ENCODE data around the gene KRABD2.

KRABD2 gene

DNA sequence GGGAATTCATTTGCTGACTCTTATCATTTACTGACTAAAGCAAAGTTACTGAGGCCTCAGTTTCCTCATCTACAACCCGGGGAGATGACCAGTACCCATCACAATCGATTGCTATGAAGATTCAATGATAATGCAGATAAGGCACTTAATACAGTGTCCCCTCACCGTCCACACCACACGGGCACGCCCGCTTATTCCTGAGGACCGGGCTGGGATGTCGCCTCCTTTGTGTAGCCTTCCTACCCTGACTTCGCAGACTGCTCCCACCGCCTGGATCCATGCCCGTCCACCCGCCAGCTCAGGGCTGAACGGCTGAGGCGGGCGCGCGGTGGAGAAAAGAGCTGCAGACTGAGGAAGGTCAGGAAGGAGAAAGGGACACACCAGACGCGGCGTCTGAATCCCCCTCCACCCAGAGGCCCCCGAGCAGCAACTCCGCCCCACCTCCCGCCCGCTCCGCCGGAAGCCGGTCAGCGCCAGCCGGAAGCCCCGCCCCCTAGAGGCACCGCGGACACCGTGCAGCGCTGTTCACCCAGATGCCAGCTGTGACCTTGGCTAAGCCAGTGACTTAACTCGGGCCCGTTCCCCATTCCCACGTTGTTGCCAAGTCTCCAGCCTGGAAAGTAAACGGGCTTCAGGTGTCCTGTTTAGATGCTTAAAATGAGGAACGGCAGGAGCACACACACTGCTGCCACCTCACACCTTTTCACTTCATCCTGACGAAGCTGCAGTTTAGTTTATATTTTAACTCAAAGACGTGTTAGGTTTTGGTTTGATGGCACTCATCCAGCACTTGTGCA, at the start of gene KRABD2:
Gene KRABD2, minus strand, starts transcription at position 434 of the 797 bp plus-strand sequence.
- ChIA-PET POLR2A (interaction anchor here (0.6 to 1.7 kb wide), 6 partner anchors 50 to 254 kb away, joined by 3 to 6 read pairs (median 3); partner anchors contain the start of genes MYH10 and SLC25A35), CTCF (interaction anchor here (0.6 to 2.1 kb wide), 23 partner anchors 9 to 395 kb away, joined by 3 to 9 read pairs (median 4); partner anchors contain the start of genes MYH10, NDEL1, RANGRF and SLC25A35)
- Mint-ChIP-seq H3K27ac (peak within 1 kb of the TSS; percentile 87), H3K36me3 (ENCODE audit: low read depth) (peaks cover 58% of the 10 kb centered on the region), H3K27me3 (no peaks in the 10 kb centered on the region), H3K4me1 (peaks cover 55% of the 10 kb centered on the region), H3K4me3 (peak within 1 kb of the TSS; percentile 81), H3K9me3 (ENCODE audit: low read depth) (no peaks in the 10 kb centered on the region)
- peak; percentile 95 for DNase-seq
- intact Hi-C loops (cut with DNase I, micrococcal nuclease) = loop anchor here (1.0 to 10.0 kb wide), 6 partner anchors 82 to 444 kb away; partner anchors contain the start of genes CNTROB (in 1 of the 2), MYH10 (in 1 of the 2), PFAS (in 1 of the 2) and RANGRF (in 1 of the 2)
- peak; percentile 99 for ATAC-seq

DNA sequence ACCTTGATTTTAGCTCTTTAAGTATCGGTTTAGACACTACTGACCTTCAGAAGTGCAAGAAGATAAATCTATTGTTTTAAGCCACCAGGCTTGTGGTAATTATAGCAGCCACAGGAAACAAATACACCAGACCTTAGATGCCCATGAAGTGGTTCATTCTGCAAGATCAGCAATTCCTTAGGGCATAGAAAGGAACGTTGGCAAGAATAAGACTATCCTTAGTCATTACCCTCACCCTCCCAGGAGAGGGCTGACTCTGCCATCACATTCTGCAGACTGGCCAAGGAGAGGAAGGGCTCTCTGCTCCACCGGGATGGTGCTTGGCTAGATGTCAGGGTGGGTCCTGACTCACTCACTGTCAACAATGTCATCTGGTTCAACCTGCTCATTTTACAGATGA, 45.1 kb upstream of the KRABD2 start:
- H3K9me3 Mint-ChIP-seq (ENCODE audit: low read depth) = no peaks in the 10 kb centered on the region
- no peak for ATAC-seq
- no peak for DNase-seq
- ChIA-PET CTCF (interaction anchor here (0.9 to 2.4 kb wide), 2 partner anchors 11 to 17 kb away, joined by 5 to 21 read pairs; no protein-coding TSS in a partner anchor), POLR2A (no interaction called here)
- peaks cover 22% of the 10 kb centered on the region for H3K27me3 Mint-ChIP-seq
- H3K36me3 Mint-ChIP-seq (ENCODE audit: low read depth) = no peaks in the 10 kb centered on the region
- no peak overlapping the region for H3K27ac Mint-ChIP-seq
- no peak overlapping the region for H3K4me3 Mint-ChIP-seq
- peaks cover 2% of the 10 kb centered on the region for H3K4me1 Mint-ChIP-seq
- intact Hi-C loops (cut with DNase I, micrococcal nuclease) = no loop called here

DNA sequence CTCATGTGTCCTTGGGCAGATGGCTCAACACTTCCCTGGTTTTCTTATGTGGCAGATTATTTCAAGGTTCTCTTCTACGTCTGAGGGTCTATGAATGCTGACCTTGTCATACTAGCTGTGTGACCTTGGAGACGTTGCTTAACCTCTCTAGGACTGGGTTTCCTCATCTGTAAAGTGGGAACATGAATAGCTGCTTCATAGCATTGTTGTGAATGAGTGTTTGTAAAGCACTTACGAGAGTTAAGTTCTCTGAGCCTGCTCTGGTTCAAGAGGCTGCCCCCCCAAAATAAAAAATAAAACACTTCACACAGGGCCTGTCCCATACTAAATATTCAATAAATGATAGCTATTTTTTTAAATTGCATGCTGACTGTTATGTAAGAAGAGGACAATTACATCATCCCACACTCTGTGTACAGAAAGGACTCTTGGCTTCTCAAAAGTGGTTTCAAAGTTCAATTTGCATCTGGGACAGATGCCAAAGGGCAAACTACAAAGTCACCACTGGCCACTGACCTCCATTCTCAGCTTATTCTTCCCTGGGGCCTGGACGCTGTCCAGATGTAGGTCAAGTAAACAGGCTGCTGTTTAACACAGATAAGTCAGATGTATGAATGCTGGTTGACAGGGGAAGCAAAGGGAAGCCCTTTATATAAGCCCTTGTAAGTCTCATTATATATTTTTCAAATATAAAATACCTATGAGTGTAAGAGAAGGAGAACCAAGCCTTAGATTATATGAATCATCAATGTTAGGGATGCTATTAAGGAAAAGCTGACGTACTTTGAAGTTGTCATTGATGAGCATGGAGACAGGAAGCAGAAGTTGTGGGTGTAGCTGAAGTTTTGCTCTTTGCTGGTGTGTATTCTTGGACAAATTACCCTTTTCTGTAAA, 43.8 kb upstream of the KRABD2 start:
- intact Hi-C loops (cut with DNase I, micrococcal nuclease) = no loop called here
- POLR2A ChIA-PET = interaction anchor here (0.7 kb wide), 1 partner anchor 56 kb away, joined by 3 read pairs; no protein-coding TSS in a partner anchor
- Mint-ChIP-seq H3K4me1 (peaks cover 2% of the 10 kb centered on the region), H3K36me3 (ENCODE audit: low read depth) (no peaks in the 10 kb centered on the region), H3K27ac (no peak overlapping the region), H3K9me3 (ENCODE audit: low read depth) (no peaks in the 10 kb centered on the region), H3K4me3 (no peak overlapping the region), H3K27me3 (peaks cover 22% of the 10 kb centered on the region)
- ATAC-seq = no peak
- CTCF ChIA-PET = interaction anchor here (1.4 to 2.4 kb wide), 2 partner anchors 10 to 12 kb away, joined by 4 to 21 read pairs; no protein-coding TSS in a partner anchor
- DNase-seq = no peak

DNA sequence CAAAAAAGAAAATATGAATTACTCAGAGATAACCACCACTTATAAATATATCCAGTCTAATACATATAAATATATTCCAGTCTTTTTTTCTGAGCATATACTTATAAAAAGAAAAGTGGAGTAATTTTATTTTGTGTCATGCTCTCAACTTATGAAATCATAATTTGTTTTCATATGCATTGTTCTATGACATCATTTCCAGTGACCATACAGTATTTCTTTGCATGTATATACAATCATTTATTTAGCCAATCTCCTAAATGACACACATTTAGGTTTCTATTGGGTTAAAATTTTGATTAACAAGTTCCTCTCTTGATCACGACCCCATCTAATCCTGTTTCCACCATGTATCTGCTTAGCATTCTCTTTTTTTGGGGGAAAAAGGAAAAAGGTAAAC, 42.8 kb upstream of the KRABD2 start:
- CTCF ChIA-PET = interaction anchor here (2.4 kb wide), 1 partner anchor 9 kb away, joined by 21 read pairs; no protein-coding TSS in a partner anchor
- no peak overlapping the region for H3K4me3 Mint-ChIP-seq
- no peaks in the 10 kb centered on the region for H3K9me3 Mint-ChIP-seq (ENCODE audit: low read depth)
- peaks cover 18% of the 10 kb centered on the region for H3K27me3 Mint-ChIP-seq
- ATAC-seq = no peak
- intact Hi-C loops (cut with DNase I, micrococcal nuclease) = loop anchor here in 1 of 2 experiments (10.0 kb wide), 1 partner anchor 575 kb away; no protein-coding TSS in a partner anchor
- H3K27ac Mint-ChIP-seq = no peak overlapping the region
- DNase-seq = no peak
- POLR2A ChIA-PET = no interaction called here
- peaks cover 2% of the 10 kb centered on the region for H3K4me1 Mint-ChIP-seq
- no peaks in the 10 kb centered on the region for H3K36me3 Mint-ChIP-seq (ENCODE audit: low read depth)

DNA sequence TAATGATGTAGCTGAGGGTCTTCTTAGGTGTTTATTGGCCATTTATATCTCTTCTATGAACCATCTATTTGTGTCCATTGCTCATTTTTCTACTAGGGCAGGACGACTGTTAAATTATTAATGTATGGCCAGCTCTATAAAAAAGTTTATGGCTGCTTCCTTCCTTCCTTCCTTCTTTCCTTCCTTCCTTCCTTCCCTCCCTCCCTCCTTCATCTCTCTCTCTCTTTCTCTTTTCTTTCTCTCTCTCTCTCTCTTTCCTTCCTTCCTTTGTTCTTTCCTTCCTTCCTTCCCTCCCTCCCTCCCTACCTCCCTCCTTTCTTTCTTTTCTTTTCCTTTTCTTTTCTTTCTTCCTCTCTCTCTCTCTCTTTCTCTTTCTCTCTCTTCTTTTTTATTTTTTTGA, 42.0 kb upstream of the KRABD2 start:
- H3K4me1 Mint-ChIP-seq = peaks cover 4% of the 10 kb centered on the region
- CTCF ChIA-PET = no interaction called here

DNA sequence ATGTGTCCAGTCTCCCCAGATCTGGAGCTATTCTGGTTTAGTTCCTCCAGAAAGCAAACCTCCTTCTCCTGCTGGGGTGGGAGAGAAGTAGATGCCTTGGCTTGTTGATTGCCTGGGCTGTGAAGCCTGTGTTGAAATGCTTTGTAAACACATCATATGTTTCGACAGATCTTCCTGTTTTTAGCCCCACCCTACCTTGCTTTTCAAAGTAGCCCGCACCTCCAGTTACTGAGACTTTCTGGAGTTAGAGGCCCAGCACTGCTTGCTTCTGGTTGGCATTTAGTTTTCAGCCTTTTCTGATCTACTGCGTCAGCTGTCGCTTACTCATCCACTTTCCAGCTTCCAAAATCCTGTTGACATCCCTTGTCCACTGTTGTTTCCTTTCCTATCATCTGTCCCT, 41.3 kb upstream of the KRABD2 start:
- no peaks in the 10 kb centered on the region for H3K36me3 Mint-ChIP-seq (ENCODE audit: low read depth)
- no peak for DNase-seq
- ATAC-seq = no peak
- POLR2A ChIA-PET = no interaction called here
- peaks cover 18% of the 10 kb centered on the region for H3K27me3 Mint-ChIP-seq
- H3K27ac Mint-ChIP-seq = no peak overlapping the region
- intact Hi-C loops (cut with DNase I, micrococcal nuclease) = loop anchor here in 1 of 2 experiments (10.0 kb wide), 1 partner anchor 577 kb away; no protein-coding TSS in a partner anchor
- H3K9me3 Mint-ChIP-seq (ENCODE audit: low read depth) = no peaks in the 10 kb centered on the region
- CTCF ChIA-PET = no interaction called here
- H3K4me1 Mint-ChIP-seq = peaks cover 10% of the 10 kb centered on the region
- H3K4me3 Mint-ChIP-seq = no peak overlapping the region

More for the DNA sequence above, 42.0 kb upstream of the KRABD2 start:
- Mint-ChIP-seq H3K36me3 (ENCODE audit: low read depth) (no peaks in the 10 kb centered on the region), H3K9me3 (ENCODE audit: low read depth) (no peaks in the 10 kb centered on the region), H3K27me3 (peaks cover 18% of the 10 kb centered on the region), H3K27ac (no peak overlapping the region), H3K4me3 (no peak overlapping the region)
- intact Hi-C loops (cut with DNase I, micrococcal nuclease) = loop anchor here in 1 of 2 experiments (10.0 kb wide), 1 partner anchor 576 kb away; no protein-coding TSS in a partner anchor
- POLR2A ChIA-PET = no interaction called here
- DNase-seq = no peak
- ATAC-seq = no peak

DNA sequence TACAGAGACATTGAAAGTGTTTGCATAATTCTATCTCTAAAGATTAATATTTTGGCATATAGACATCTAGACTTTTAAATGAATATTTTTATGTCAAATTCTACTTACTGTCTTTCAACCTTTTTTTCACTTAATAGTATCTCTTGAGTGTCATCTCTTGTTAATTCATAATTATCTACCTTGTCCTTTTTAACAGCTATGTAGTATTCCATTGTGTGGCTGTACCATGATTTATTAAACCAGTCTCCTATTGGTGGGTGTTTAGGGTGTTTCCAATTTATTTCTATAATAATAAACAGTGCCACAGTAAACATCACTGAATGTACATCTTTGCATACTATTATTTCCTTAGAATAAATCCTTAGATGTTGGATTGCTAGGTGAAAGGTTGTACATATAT, 37.4 kb upstream of the KRABD2 start:
- DNase-seq = no peak
- Mint-ChIP-seq H3K27ac (no peak overlapping the region), H3K4me1 (peaks cover 16% of the 10 kb centered on the region), H3K27me3 (peaks cover 7% of the 10 kb centered on the region), H3K4me3 (no peak overlapping the region), H3K36me3 (ENCODE audit: low read depth) (no peaks in the 10 kb centered on the region), H3K9me3 (ENCODE audit: low read depth) (no peaks in the 10 kb centered on the region)
- intact Hi-C loops (cut with DNase I, micrococcal nuclease) = loop anchor here in 1 of 2 experiments (10.0 kb wide), 1 partner anchor 581 kb away; no protein-coding TSS in a partner anchor
- ChIA-PET CTCF (no interaction called here), POLR2A (no interaction called here)
- no peak for ATAC-seq

DNA sequence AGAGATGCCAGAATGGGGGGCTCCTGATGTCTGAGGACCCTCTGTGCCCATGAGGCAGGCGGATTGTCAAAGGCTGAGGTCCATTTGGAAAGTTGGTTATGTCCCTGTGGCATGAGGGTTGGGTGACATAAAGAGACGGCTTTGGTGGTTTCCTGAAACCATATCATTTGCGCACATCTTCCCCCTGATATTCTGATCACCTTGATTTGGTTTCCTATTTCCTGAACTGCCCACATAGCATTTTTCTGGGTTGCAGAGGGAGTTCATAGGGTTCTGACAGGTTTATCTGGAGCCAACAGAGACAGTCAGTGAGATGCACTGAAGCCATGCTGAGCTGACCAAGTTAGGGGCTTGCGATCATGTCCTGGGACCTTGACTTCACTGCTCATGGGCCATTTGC, 36.8 kb upstream of the KRABD2 start:
- Mint-ChIP-seq H3K27ac (no peak overlapping the region), H3K4me1 (peaks cover 16% of the 10 kb centered on the region), H3K36me3 (ENCODE audit: low read depth) (no peaks in the 10 kb centered on the region), H3K27me3 (peaks cover 5% of the 10 kb centered on the region), H3K9me3 (ENCODE audit: low read depth) (no peaks in the 10 kb centered on the region), H3K4me3 (no peak overlapping the region)
- ChIA-PET CTCF (interaction anchor here (0.6 kb wide), 2 partner anchors 96 to 278 kb away, joined by 3 read pairs; no protein-coding TSS in a partner anchor), POLR2A (no interaction called here)
- no peak for ATAC-seq
- no peak for DNase-seq
- intact Hi-C loops (cut with DNase I, micrococcal nuclease) = loop anchor here in 1 of 2 experiments (10.0 kb wide), 1 partner anchor 581 kb away; no protein-coding TSS in a partner anchor

DNA sequence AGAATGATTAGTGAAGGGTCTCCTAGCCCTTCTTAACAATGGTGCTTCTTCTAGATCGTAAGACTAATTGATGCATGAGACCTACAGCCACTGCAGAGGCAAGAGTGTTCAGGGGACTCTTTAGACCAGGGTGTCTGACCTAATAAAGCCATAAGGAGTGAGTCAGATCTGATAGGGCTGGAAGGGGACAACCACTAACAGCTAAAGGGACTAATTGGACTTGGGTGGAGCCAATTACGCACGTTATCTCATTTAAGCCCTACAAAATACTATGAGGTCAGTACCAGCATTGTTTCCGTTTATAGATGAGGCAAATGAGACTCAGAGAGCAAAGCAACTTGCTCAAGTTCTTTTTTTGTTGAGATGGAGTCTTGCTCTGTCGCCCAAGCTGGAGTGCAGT, 35.6 kb upstream of the KRABD2 start:
- POLR2A ChIA-PET = no interaction called here
- CTCF ChIA-PET = interaction anchor here (1.2 kb wide), 1 partner anchor 25 kb away, joined by 3 read pairs; no protein-coding TSS in a partner anchor
- Mint-ChIP-seq H3K27me3 (peaks cover 5% of the 10 kb centered on the region), H3K27ac (no peak overlapping the region), H3K9me3 (ENCODE audit: low read depth) (no peaks in the 10 kb centered on the region), H3K36me3 (ENCODE audit: low read depth) (no peaks in the 10 kb centered on the region), H3K4me1 (peaks cover 16% of the 10 kb centered on the region), H3K4me3 (no peak overlapping the region)
- no peak for DNase-seq
- intact Hi-C loops (cut with DNase I, micrococcal nuclease) = loop anchor here in 1 of 2 experiments (10.0 kb wide), 1 partner anchor 583 kb away; no protein-coding TSS in a partner anchor
- ATAC-seq = no peak

DNA sequence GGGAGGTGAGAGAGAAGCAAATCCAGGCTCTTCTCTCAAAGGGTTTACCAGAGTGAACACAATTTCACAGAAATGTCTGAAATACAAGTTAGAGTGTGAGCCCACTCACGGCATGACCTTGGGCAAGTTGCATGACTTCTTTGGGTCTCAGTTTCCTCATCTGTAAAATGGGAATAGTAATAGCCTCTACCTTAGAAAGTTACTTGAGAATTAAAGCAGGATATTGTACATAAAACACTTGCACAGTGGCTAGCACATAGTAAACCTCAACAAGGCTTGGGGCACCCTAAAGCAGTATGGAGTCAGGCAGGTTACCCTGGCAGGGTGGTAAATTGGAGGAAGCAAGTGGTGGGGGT, 34.4 kb upstream of the KRABD2 start:
- H3K9me3 Mint-ChIP-seq (ENCODE audit: low read depth) = no peaks in the 10 kb centered on the region
- ATAC-seq = no peak
- H3K4me1 Mint-ChIP-seq = peaks cover 16% of the 10 kb centered on the region
- H3K27me3 Mint-ChIP-seq = peaks cover 5% of the 10 kb centered on the region
- CTCF ChIA-PET = interaction anchor here (0.6 to 2.2 kb wide), 21 partner anchors 10 to 461 kb away, joined by 3 to 21 read pairs (median 5); no protein-coding TSS in a partner anchor
- POLR2A ChIA-PET = interaction anchor here (1.0 kb wide), 1 partner anchor 25 kb away, joined by 6 read pairs; the partner anchor contains the start of gene NDEL1
- no peak for DNase-seq
- no peak overlapping the region for H3K4me3 Mint-ChIP-seq
- no peak overlapping the region for H3K27ac Mint-ChIP-seq
- intact Hi-C loops (cut with DNase I, micrococcal nuclease) = loop anchor here (1.0 to 10.0 kb wide), 3 partner anchors 335 to 584 kb away; no protein-coding TSS in a partner anchor
- no peaks in the 10 kb centered on the region for H3K36me3 Mint-ChIP-seq (ENCODE audit: low read depth)
